Measurements from ENCODE around the gene SMARCC1. TPM values are rescaled to one million over a fixed set of nuclear protein-coding genes. Genes with fewer than 3 reads are reported as not detected.

Gene SMARCC1
- total and polyA plus RNA-seq, 2 donors from 2014 or later, result 11.6 to 80.4 TPM

- DNase-seq (no peak), FAIRE-seq (no peak)
- H3K9me3 ChIP-seq (ENCODE audit: control insufficient read depth in 2 of 3, insufficient read depth in 1 of 3, low read length in 3 of 3), result no peaks in the 10 kb centered on the region
- no peak for TF ChIP-seq CTCF (IDR thresholded peaks at IDR 0.05; ENCODE audit: borderline replicate concordance, extremely low read depth, insufficient read depth)
- no peaks in the 10 kb centered on the region for H3K27me3 ChIP-seq (ENCODE audit: control insufficient read depth, insufficient read depth, low read length)
- H3K9ac ChIP-seq (ENCODE audit: low read length in 3 of 3), result no peak overlapping the region
- no peaks in the 10 kb centered on the region for H3K36me3 ChIP-seq (ENCODE audit: control insufficient read depth in 2 of 3, insufficient read depth in 3 of 3, low read length in 3 of 3)
- H3K4me1 ChIP-seq (ENCODE audit: control insufficient read depth in 2 of 3, insufficient read depth in 2 of 3, low read depth in 1 of 3, low read length in 3 of 3), result peaks cover 0 to 6% (median 4%) of the 10 kb centered on the region in 3 donors
- no peak overlapping the region for H3K4me3 ChIP-seq (ENCODE audit: low read length in 3 of 3)
- no peak overlapping the region for H3K27ac ChIP-seq (ENCODE audit: low read depth in 2 of 2, low read length in 2 of 2)
- intact Hi-C loops (cut with DNase I), result no loop called here
Observed at GRCh38 chr3:47804577-47804976, 22.9 kb upstream of the SMARCC1 start.

- no peak for TF ChIP-seq CTCF (IDR thresholded peaks at IDR 0.05; ENCODE audit: borderline replicate concordance, extremely low read depth, insufficient read depth)
- DNase-seq (no peak), FAIRE-seq (no peak)
- Histone ChIP-seq H3K4me1 (ENCODE audit: control insufficient read depth in 2 of 3, insufficient read depth in 2 of 3, low read depth in 1 of 3, low read length in 3 of 3) (peaks cover 0 to 6% (median 4%) of the 10 kb centered on the region in 3 donors), H3K9me3 (ENCODE audit: control insufficient read depth in 2 of 3, insufficient read depth in 1 of 3, low read length in 3 of 3) (no peaks in the 10 kb centered on the region), H3K9ac (ENCODE audit: low read length in 3 of 3) (peak overlapping the region; percentile 75 to 83 (median 78)), H3K36me3 (ENCODE audit: control insufficient read depth in 2 of 3, insufficient read depth in 3 of 3, low read length in 3 of 3) (no peaks in the 10 kb centered on the region), H3K4me3 (ENCODE audit: low read length in 3 of 3) (peak overlapping the region; percentile 67 to 84 (median 68)), H3K27me3 (ENCODE audit: control insufficient read depth, insufficient read depth, low read length) (no peaks in the 10 kb centered on the region), H3K27ac (ENCODE audit: low read depth in 2 of 2, low read length in 2 of 2) (peak overlapping the region; percentile 92 to 95)
- intact Hi-C loops (cut with DNase I), result no loop called here
Observed at GRCh38 chr3:47803480-47804025, 21.9 kb upstream of the SMARCC1 start.

- Histone ChIP-seq H3K36me3 (ENCODE audit: control insufficient read depth in 2 of 3, insufficient read depth in 3 of 3, low read length in 3 of 3) (no peaks in the 10 kb centered on the region), H3K27me3 (ENCODE audit: control insufficient read depth, insufficient read depth, low read length) (no peaks in the 10 kb centered on the region), H3K4me3 (ENCODE audit: low read length in 3 of 3) (peak within 1 kb of the TSS; percentile 67 to 91 (median 87)), H3K9me3 (ENCODE audit: control insufficient read depth in 2 of 3, insufficient read depth in 1 of 3, low read length in 3 of 3) (no peaks in the 10 kb centered on the region), H3K4me1 (ENCODE audit: control insufficient read depth in 2 of 3, insufficient read depth in 2 of 3, low read depth in 1 of 3, low read length in 3 of 3) (peaks cover 0 to 6% (median 4%) of the 10 kb centered on the region in 3 donors), H3K27ac (ENCODE audit: low read depth in 2 of 2, low read length in 2 of 2) (peak within 1 kb of the TSS; percentile 92 to 95), H3K9ac (ENCODE audit: low read length in 3 of 3) (peak within 1 kb of the TSS; percentile 75 to 89 (median 83))
- FAIRE-seq (no peak), DNase-seq (peak; percentile 92 to 96 (median 94))
- intact Hi-C loops (cut with DNase I), result no loop called here
- no peak for TF ChIP-seq CTCF (IDR thresholded peaks at IDR 0.05; ENCODE audit: borderline replicate concordance, extremely low read depth, insufficient read depth)
Observed at GRCh38 chr3:47802734-47803479, 21.2 kb upstream of the SMARCC1 start, which contains the start of gene DHX30. DHX30 (plus strand) TSS chr3:47803138; CDS start chr3:47810684, 7,546 bp downstream.

Measured in kidney (tissue), 14 donors.